Heart left ventricle (tissue), 13 donors: ENCODE results near the gene SPSB1.

Experiments
- CTCF ChIP-seq, 12 donors: fragments of 200-600 bp; sonication (generic) in 4 of 12; IDR thresholded peaks; one replicate each; pipeline versions ENCODE4 v1.5.0 to v1.8.0; 2018 to 2022; ENCODE audit warnings: antibody characterized with exemption in 12 of 12, mild to moderate bottlenecking in 5 of 12
- POLR2A ChIP-seq, 2 donors: fragments of 450-650 bp; IDR thresholded peaks; one replicate each; pipeline ENCODE4 v1.6.1; 2017; ENCODE audit warnings: antibody characterized with exemption in 2 of 2, mild to moderate bottlenecking in 2 of 2, moderate library complexity in 2 of 2
- donor health status: ischemic (EF 13 %, LVEDD 7.1; RV severe dilation, severe dysfunction).
- donor health status: DM: no; HTN: yes; CAD: no.
- donor health status: DM: no; HTN: no; CAD: no.
- donor health status: ischemic (EF 25% LVEDD 6.9; RV normal size, moderate dysfunction).
- donor health status: ischemic (EF 25% LVEDD 5.7; RV mildly dilated, moderate dysfunction).
- donor health status: ischemic (EF 35%, LVEDD 5.7; RV mildly dilated, moderate dysfunction).
- donor health status: nonischemic (EF 11% LVEDD 7.7; RV severe dilation, severe dysfunction).
- donor health status: DM: yes; HTN: yes; CAD: no.
- donor health status: PGD.
- donor health status: ischemic (EF 29% LVEDD 5.4; RV normal size, mild dysfunction).
- donor health status: nonischemic (EF 23%, LVEDD 6.1; RV moderate dilation, normal function).

GRCh38 chr1:9400425-9401079 lies 107.9 kb downstream of the SPSB1 start:
- no peak for TF ChIP-seq POLR2A (IDR thresholded peaks at IDR 0.05)
- TF ChIP-seq CTCF (IDR thresholded peaks at IDR 0.05): peak in 1 of 12 donors; percentile 14
